Ascending aorta (tissue), 2 donors: ENCODE data around the gene HTR4. TPM values are rescaled to one million over a fixed set of nuclear protein-coding genes. Genes with fewer than 3 reads are reported as not detected.

ENCODE experiments used
- DNase-seq, 2 donors: peaks; one replicate each; pipeline ENCODE4 v3.0.0-alpha.2; 2019; ENCODE audit warnings: low spot score in 2 of 2
- H3K27ac ChIP-seq, 2 donors: fragments of 200-600 bp; sonication (generic); one replicate each; pipeline ENCODE4 v1.5.1; 2016 to 2017; ENCODE audit warnings: mild to moderate bottlenecking in 1 of 2
- H3K27me3 ChIP-seq: fragments of 200-600 bp; sonication (generic); one replicate; pipeline ENCODE4 v1.5.1; 2017
- H3K36me3 ChIP-seq, 2 donors: fragments of 200-600 bp; sonication (generic); one replicate each; pipeline ENCODE4 v1.5.1; 2016
- H3K4me1 ChIP-seq, 2 donors: fragments of 200-600 bp; sonication (generic); one replicate each; pipeline ENCODE4 v1.5.1; 2016 to 2017; ENCODE audit warnings: mild to moderate bottlenecking in 1 of 2
- H3K4me3 ChIP-seq, 2 donors: fragments of 200-600 bp; sonication (generic); one replicate each; pipeline ENCODE4 v1.5.1; 2016 to 2017; ENCODE audit warnings: mild to moderate bottlenecking in 1 of 2
- H3K9me3 ChIP-seq, 2 donors: fragments of 200-600 bp; sonication (generic); one replicate each; pipeline ENCODE4 v1.5.1; 2016
- CTCF ChIP-seq, 3 experiments: fragments of 200-600 bp in 2 of 3; fragments of 450-650 bp in 1 of 3; sonication (generic) in 2 of 3; IDR thresholded peaks; one replicate each; pipeline ENCODE4 v1.5.1; 2016 to 2019; ENCODE audit warnings: antibody characterized with exemption in 3 of 3, mild to moderate bottlenecking in 1 of 3, moderate library complexity in 1 of 3
- intact Hi-C: fragments of 100-400 bp; cut with DNase I; formaldehyde crosslinking; loops from one replicate; pipeline ENCODE4 v1.15.1; 2023
- total RNA-seq: library from RNA; depleted of rRNA; stranded (reverse); fragments of >200 nt; gene quantifications from one replicate; pipeline ENCODE4 v1.1.0, GENCODE V29; 2016

Gene HTR4
- total RNA-seq, 1 donor from 2014 or later = 0.21 TPM

- no peaks in the 10 kb centered on the region for H3K4me1 ChIP-seq
- DNase-seq = no peak
- no peaks in the 10 kb centered on the region for H3K27me3 ChIP-seq
Observed at GRCh38 chr5:148543727-148544126, 110.6 kb downstream of the HTR4 start.

GRCh38 chr5:148542812-148543211, 111.5 kb downstream of the HTR4 start:
- Histone ChIP-seq H3K4me1 (no peaks in the 10 kb centered on the region), H3K27ac (no peak overlapping the region), H3K27me3 (no peaks in the 10 kb centered on the region), H3K36me3 (no peaks in the 10 kb centered on the region), H3K9me3 (peaks cover 0 to 7% of the 10 kb centered on the region in 2 donors), H3K4me3 (no peak overlapping the region)
- intact Hi-C loops = no loop called here
- TF ChIP-seq CTCF (IDR thresholded peaks at IDR 0.05) = no peak
- no peak for DNase-seq

More at GRCh38 chr5:148543727-148544126, 110.6 kb downstream of the HTR4 start:
- Histone ChIP-seq H3K36me3 (no peaks in the 10 kb centered on the region), H3K27ac (no peak overlapping the region), H3K4me3 (no peak overlapping the region), H3K9me3 (peaks cover 0 to 7% of the 10 kb centered on the region in 2 donors)
- TF ChIP-seq CTCF (IDR thresholded peaks at IDR 0.05) = no peak
- intact Hi-C loops = no loop called here

- Histone ChIP-seq H3K9me3 (peaks cover 0 to 7% of the 10 kb centered on the region in 2 donors), H3K27me3 (no peaks in the 10 kb centered on the region), H3K4me1 (no peaks in the 10 kb centered on the region), H3K27ac (no peak overlapping the region), H3K36me3 (no peaks in the 10 kb centered on the region), H3K4me3 (no peak overlapping the region)
- TF ChIP-seq CTCF (IDR thresholded peaks at IDR 0.05) = no peak
- intact Hi-C loops = no loop called here
- DNase-seq = no peak
Observed at GRCh38 chr5:148541054-148541835, 113.1 kb downstream of the HTR4 start.

DNA sequence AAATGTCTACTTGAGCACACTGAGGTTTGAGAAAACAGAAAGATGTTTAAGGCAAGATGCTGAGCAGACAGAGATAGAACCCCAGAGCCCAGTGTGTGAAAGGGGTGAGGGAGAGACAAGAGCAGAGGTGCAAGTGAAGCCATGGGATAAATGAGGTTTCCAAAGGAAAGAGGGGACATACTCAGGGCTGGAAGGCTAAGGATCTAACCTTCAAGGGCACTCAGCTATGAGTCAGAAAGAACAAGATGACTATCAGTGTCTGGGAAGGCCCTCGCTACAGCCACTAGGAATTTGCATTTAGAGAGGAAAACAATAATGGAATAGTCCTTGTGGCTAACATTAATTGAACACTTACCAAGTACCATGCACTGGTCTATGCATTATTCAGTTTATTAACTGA, 113.7 kb downstream of the HTR4 start:
- no peaks in the 10 kb centered on the region for H3K27me3 ChIP-seq
- intact Hi-C loops = no loop called here
- DNase-seq = no peak
- H3K4me3 ChIP-seq = no peak overlapping the region
- H3K27ac ChIP-seq = no peak overlapping the region
- peaks cover 0 to 7% of the 10 kb centered on the region in 2 donors for H3K9me3 ChIP-seq
- no peaks in the 10 kb centered on the region for H3K4me1 ChIP-seq
- no peaks in the 10 kb centered on the region for H3K36me3 ChIP-seq
- no peak for TF ChIP-seq CTCF (IDR thresholded peaks at IDR 0.05)

DNA sequence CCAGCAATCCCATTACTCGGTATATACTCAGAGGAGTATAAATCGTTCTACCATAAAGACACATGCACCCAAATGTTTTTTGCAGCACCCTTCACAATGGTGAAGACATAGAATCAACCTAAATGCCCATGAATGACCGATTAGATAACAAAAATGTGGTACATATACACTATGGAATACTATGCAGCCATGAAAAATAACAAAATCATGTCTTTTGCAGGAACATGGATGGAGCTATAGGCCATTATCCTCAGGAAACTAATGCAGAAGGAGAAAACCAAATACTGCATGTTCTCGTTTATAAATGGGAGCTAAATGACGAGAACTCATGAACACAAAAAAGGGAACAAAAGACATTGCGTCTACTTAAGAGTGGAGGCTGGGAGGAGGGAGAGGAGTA, 114.5 kb downstream of the HTR4 start:
- Histone ChIP-seq H3K36me3 (no peaks in the 10 kb centered on the region), H3K4me1 (no peaks in the 10 kb centered on the region), H3K9me3 (peaks cover 0 to 7% of the 10 kb centered on the region in 2 donors), H3K4me3 (no peak overlapping the region), H3K27ac (no peak overlapping the region), H3K27me3 (no peaks in the 10 kb centered on the region)
- no peak for TF ChIP-seq CTCF (IDR thresholded peaks at IDR 0.05)
- intact Hi-C loops = no loop called here
- no peak for DNase-seq
